ENCODE data around the gene KCNQ5. TPM values are rescaled to one million over a fixed set of nuclear protein-coding genes. Genes with fewer than 3 reads are reported as not detected.

The KCNQ5 gene
- polyA plus RNA-seq, 1 donor (not counting 4 experiments of a cell fraction or from before 2014, with no cell fraction given): 3.4 TPM

GRCh38 chr6:73062837-73063236, 441.0 kb downstream of the KCNQ5 start:
- DNase-seq (ENCODE audit: low read depth, low spot score): no peak
- TF ChIP-seq EZH2 (IDR thresholded peaks at IDR 0.05; ENCODE audit: low read length) (no peak), CTCF (optimal IDR thresholded peaks at IDR 0.05 in 1 of 3, IDR thresholded peaks at IDR 0.05 in 1 of 3, conservative IDR thresholded peaks at IDR 0.05 in 1 of 3; ENCODE audit: extremely low read depth in 1 of 3, insufficient read depth in 2 of 3, low read length in 3 of 3) (no peak)
- H3K4me3 ChIP-seq (ENCODE audit: control insufficient read depth in 2 of 3, extremely low read depth in 1 of 3, insufficient read depth in 2 of 3, low read depth in 1 of 3, low read length in 3 of 3): no peak overlapping the region
- no peak overlapping the region for H3K9ac ChIP-seq (ENCODE audit: control insufficient read depth, extremely low read depth, insufficient read depth, low read length)
- no peaks in the 10 kb centered on the region for H3K9me1 ChIP-seq (ENCODE audit: control insufficient read depth, extremely low read depth, insufficient read depth, low read length)
- H3K27me3 ChIP-seq (ENCODE audit: control insufficient read depth, extremely low read depth, insufficient read depth, low read length): no peaks in the 10 kb centered on the region
- no peak overlapping the region for H3K4me2 ChIP-seq (ENCODE audit: control insufficient read depth, extremely low read depth, insufficient read depth, low read depth, low read length)
- no peaks in the 10 kb centered on the region for H4K20me1 ChIP-seq (ENCODE audit: control insufficient read depth, extremely low read depth, insufficient read depth, low read length)
- H3K27ac ChIP-seq (ENCODE audit: control insufficient read depth, insufficient read depth, low read length): no peak overlapping the region
- dilution Hi-C loops (cut with MboI; ENCODE audit: extremely low pct_ligation_motif_present, low sequenced_read_pairs): no loop called here
- H3K4me1 ChIP-seq (ENCODE audit: control insufficient read depth, extremely low read depth, insufficient read depth, low read length): no peaks in the 10 kb centered on the region
- no peak overlapping the region for H2AFZ ChIP-seq (ENCODE audit: control insufficient read depth, low read length)
- H3K79me2 ChIP-seq (ENCODE audit: control insufficient read depth, insufficient read depth, low read length): no peaks in the 10 kb centered on the region
- no peak for FAIRE-seq
- H3K36me3 ChIP-seq (ENCODE audit: control insufficient read depth in 2 of 2, extremely low read depth in 1 of 2, insufficient read depth in 2 of 2, low read length in 2 of 2): no peaks in the 10 kb centered on the region
- H3K9me3 ChIP-seq (ENCODE audit: control insufficient read depth, low read depth, low read length): no peaks in the 10 kb centered on the region

- no peaks in the 10 kb centered on the region for H4K20me1 ChIP-seq (ENCODE audit: control insufficient read depth, extremely low read depth, insufficient read depth, low read length)
- H3K9me1 ChIP-seq (ENCODE audit: control insufficient read depth, extremely low read depth, insufficient read depth, low read length): no peaks in the 10 kb centered on the region
- H3K9me3 ChIP-seq (ENCODE audit: control insufficient read depth, low read depth, low read length): no peaks in the 10 kb centered on the region
- no peaks in the 10 kb centered on the region for H3K27me3 ChIP-seq (ENCODE audit: control insufficient read depth, extremely low read depth, insufficient read depth, low read length)
- no peak for FAIRE-seq
- no peaks in the 10 kb centered on the region for H3K36me3 ChIP-seq (ENCODE audit: control insufficient read depth in 2 of 2, extremely low read depth in 1 of 2, insufficient read depth in 2 of 2, low read length in 2 of 2)
- H3K4me3 ChIP-seq (ENCODE audit: control insufficient read depth in 2 of 3, extremely low read depth in 1 of 3, insufficient read depth in 2 of 3, low read depth in 1 of 3, low read length in 3 of 3): no peak overlapping the region
- no peak overlapping the region for H3K9ac ChIP-seq (ENCODE audit: control insufficient read depth, extremely low read depth, insufficient read depth, low read length)
- H2AFZ ChIP-seq (ENCODE audit: control insufficient read depth, low read length): no peak overlapping the region
- DNase-seq (ENCODE audit: low read depth, low spot score): no peak
- no peaks in the 10 kb centered on the region for H3K4me1 ChIP-seq (ENCODE audit: control insufficient read depth, extremely low read depth, insufficient read depth, low read length)
- H3K27ac ChIP-seq (ENCODE audit: control insufficient read depth, insufficient read depth, low read length): no peak overlapping the region
- no peaks in the 10 kb centered on the region for H3K79me2 ChIP-seq (ENCODE audit: control insufficient read depth, insufficient read depth, low read length)
- dilution Hi-C loops (cut with MboI; ENCODE audit: extremely low pct_ligation_motif_present, low sequenced_read_pairs): no loop called here
- TF ChIP-seq CTCF (optimal IDR thresholded peaks at IDR 0.05 in 1 of 3, IDR thresholded peaks at IDR 0.05 in 1 of 3, conservative IDR thresholded peaks at IDR 0.05 in 1 of 3; ENCODE audit: extremely low read depth in 1 of 3, insufficient read depth in 2 of 3, low read length in 3 of 3): no peak
- TF ChIP-seq EZH2 (IDR thresholded peaks at IDR 0.05; ENCODE audit: low read length): no peak
- no peak overlapping the region for H3K4me2 ChIP-seq (ENCODE audit: control insufficient read depth, extremely low read depth, insufficient read depth, low read depth, low read length)
Measured at GRCh38 chr6:73064266-73064665, 442.4 kb downstream of the KCNQ5 start.

Data from keratinocyte (primary cell).